Testis (tissue), 5 donors: ENCODE measurements around the gene DSPP. TPM values are rescaled to one million over a fixed set of nuclear protein-coding genes. Genes with fewer than 3 reads are reported as not detected.

Experiments
- DNase-seq: peaks from one replicate; pipeline ENCODE4 v3.0.0-alpha.2; 2019
- H3K27ac ChIP-seq, 2 donors: fragments of 200-600 bp; sonication (generic); one replicate each; pipeline ENCODE4 v1.5.1; 2019
- H3K27me3 ChIP-seq: fragments of 200-600 bp; sonication (generic); one replicate; pipeline ENCODE4 v1.5.1; 2019
- H3K36me3 ChIP-seq: fragments of 200-600 bp; sonication (generic); one replicate; pipeline ENCODE4 v1.5.1; 2017; ENCODE audit warnings: low read depth; ENCODE audit errors: missing control alignments
- H3K4me1 ChIP-seq: fragments of 200-600 bp; sonication (generic); one replicate; pipeline ENCODE4 v1.5.1; 2019
- H3K4me3 ChIP-seq, 2 donors: fragments of 200-600 bp; sonication (generic); one replicate each; pipeline ENCODE4 v1.5.1; 2017 to 2019
- H3K9me3 ChIP-seq: fragments of 200-600 bp; sonication (generic); one replicate; pipeline ENCODE4 v1.5.1; 2017
- CTCF ChIP-seq, 3 experiments: fragments of 450-650 bp in 2 of 3; fragments of 200-600 bp in 1 of 3; sonication (generic) in 1 of 3; IDR thresholded peaks; one replicate each; pipeline ENCODE4 v1.5.1; 2016 to 2019; ENCODE audit warnings: antibody characterized with exemption in 3 of 3, mild to moderate bottlenecking in 2 of 3, moderate library complexity in 1 of 3
- POLR2A ChIP-seq: fragments of 450-650 bp; IDR thresholded peaks from one replicate; pipeline ENCODE4 v1.6.1; 2017; ENCODE audit warnings: antibody characterized with exemption, mild to moderate bottlenecking, moderate library complexity
- WGBS, 2 donors: methylation state at CpG; one replicate each; pipeline ENCODE4 v1.1.5; 2018; 5-methylcytosine and 5-hydroxymethylcytosine counted together
- intact Hi-C: fragments of 100-400 bp; cut with DNase I; formaldehyde crosslinking; loops from one replicate; pipeline ENCODE4 v1.15.1; 2023; ENCODE audit warnings: low total_unique reads
- long read RNA-seq, 2 donors: transcript quantifications; one replicate each; lab custom pipeline, GENCODE V29; 2026
- polyA plus RNA-seq: library from polyadenylated mRNA; stranded (reverse); fragments of 350-450 nt; fragmentation: Illumina TruSeq; extraction: RNeasy Lipid Tissue Mini Kit (QIAGEN cat#74804); gene quantifications from one replicate; pipeline ENCODE4 v1.2.3, GENCODE V29; 2014; ENCODE audit warnings: low read depth, low replicate concordance; ENCODE audit not compliant: insufficient read depth
- total RNA-seq, 2 donors: library from RNA; depleted of rRNA; stranded (reverse); fragments of >200 nt; gene quantifications; one replicate each; pipeline ENCODE4 v1.2.3, GENCODE V29; 2016

The DSPP gene
- not detected for total RNA-seq
- polyA plus RNA-seq: not detected
- long read RNA-seq, donor 1: 0 reads
- long read RNA-seq, donor 2: 0 reads

GRCh38 chr4:87608229-87608628 lies at the start of gene DSPP:
TSS of gene DSPP (plus strand) at chr4:87608529. CDS start at chr4:87610909, 2,380 bp downstream.
- Histone ChIP-seq H3K4me1 (no peaks in the 10 kb centered on the region), H3K9me3 (no peaks in the 10 kb centered on the region), H3K4me3 (no peak within 1 kb of the TSS), H3K27me3 (no peaks in the 10 kb centered on the region), H3K27ac (no peak within 1 kb of the TSS), H3K36me3 (no peaks in the 10 kb centered on the region)
- TF ChIP-seq CTCF (IDR thresholded peaks at IDR 0.05) (no peak), POLR2A (no peak)
- WGBS, 2 donors: 86 to 93% methylated on average over 4 of the region's 4 CpGs
- intact Hi-C loops: no loop called here
- DNase-seq: no peak

GRCh38 chr4:87559090-87559837 lies 49.1 kb upstream of the DSPP start:
- intact Hi-C loops: no loop called here
- no peak for TF ChIP-seq CTCF (IDR thresholded peaks at IDR 0.05)
- Histone ChIP-seq H3K4me3 (no peak overlapping the region), H3K27me3 (no peaks in the 10 kb centered on the region), H3K4me1 (no peaks in the 10 kb centered on the region), H3K27ac (no peak overlapping the region), H3K36me3 (no peaks in the 10 kb centered on the region), H3K9me3 (no peaks in the 10 kb centered on the region)
- DNase-seq: peak; percentile 25
- WGBS, 2 donors: 61 to 64% methylated on average over 8 of the region's 8 CpGs

GRCh38 chr4:87560802-87561201 lies 47.5 kb upstream of the DSPP start:
- WGBS, 2 donors: 94 to 100% methylated on average over 2 of the region's 2 CpGs
- intact Hi-C loops: no loop called here

GRCh38 chr4:87565746-87566145 lies 42.6 kb upstream of the DSPP start:
- no peak for TF ChIP-seq POLR2A
- no peak for TF ChIP-seq CTCF (IDR thresholded peaks at IDR 0.05)
- intact Hi-C loops: no loop called here
- H3K36me3 ChIP-seq: no peaks in the 10 kb centered on the region
- no peak overlapping the region for H3K4me3 ChIP-seq
- H3K27ac ChIP-seq: no peak overlapping the region
- DNase-seq: no peak
- no peaks in the 10 kb centered on the region for H3K27me3 ChIP-seq
- 65 to 78% methylated on average over 4 of the region's 4 CpGs for WGBS, 2 donors
- no peaks in the 10 kb centered on the region for H3K4me1 ChIP-seq
- no peaks in the 10 kb centered on the region for H3K9me3 ChIP-seq

More at GRCh38 chr4:87560802-87561201, 47.5 kb upstream of the DSPP start:
- Histone ChIP-seq H3K27me3 (no peaks in the 10 kb centered on the region), H3K4me1 (no peaks in the 10 kb centered on the region), H3K27ac (no peak overlapping the region), H3K36me3 (no peaks in the 10 kb centered on the region), H3K9me3 (no peaks in the 10 kb centered on the region), H3K4me3 (no peak overlapping the region)
- DNase-seq: no peak
- TF ChIP-seq CTCF (IDR thresholded peaks at IDR 0.05) (no peak), POLR2A (no peak)

- intact Hi-C loops: no loop called here
- TF ChIP-seq CTCF (IDR thresholded peaks at IDR 0.05): no peak
- TF ChIP-seq POLR2A: no peak
- DNase-seq: no peak
- Histone ChIP-seq H3K27ac (no peak overlapping the region), H3K27me3 (no peaks in the 10 kb centered on the region), H3K4me3 (no peak overlapping the region), H3K36me3 (no peaks in the 10 kb centered on the region), H3K4me1 (no peaks in the 10 kb centered on the region), H3K9me3 (no peaks in the 10 kb centered on the region)
- WGBS, 2 donors: 64% methylated on average over 2 of the region's 2 CpGs
These were observed 42.1 kb upstream of the DSPP start for GRCh38 chr4:87566276-87566675.
